Left colon (tissue), 2 donors: Measurements from ENCODE around the gene NOL4L. TPM values are rescaled to one million over a fixed set of nuclear protein-coding genes. Genes with fewer than 3 reads are reported as not detected.
"Not testable (repeated sequence)": the region's sequence is repeated elsewhere in the genome, so short reads cannot be mapped to it uniquely, and the experiment has no call there.

Experiments
- ATAC-seq: fragments of 200-7000 bp; cut with Tn5 transposase; one replicate; pipeline ENCODE4 v1.9.1; 2020; ENCODE audit warnings: mild to moderate bottlenecking, moderate library complexity
- DNase-seq, 2 donors: peaks; one replicate each; pipeline ENCODE4 v3.0.0-alpha.2; 2020
- intact Hi-C, 2 donors: fragments of 100-400 bp; cut with DNase I in 1 of 2; cut with micrococcal nuclease in 1 of 2; formaldehyde crosslinking; loops; one replicate each; pipeline versions ENCODE4 v1.11.2 to v1.14.0; 2022; cut with DNase I, micrococcal nuclease
- total RNA-seq, 2 donors: library from RNA; stranded (reverse); fragmentation: NEBNext Ultra II Directional; extraction: Animal tissue kit (Norgen Biotek cat#: 25700); gene quantifications; one replicate each; pipeline ENCODE4 v1.2.1, GENCODE V29; 2021
- donor health status: DM: no; HTN: no; CAD: no.
- donor health status: DM: yes; HTN: yes; CAD: no.

NOL4L gene
- total RNA-seq, 2 donors from 2014 or later = 55.2 to 61.0 TPM

DNA sequence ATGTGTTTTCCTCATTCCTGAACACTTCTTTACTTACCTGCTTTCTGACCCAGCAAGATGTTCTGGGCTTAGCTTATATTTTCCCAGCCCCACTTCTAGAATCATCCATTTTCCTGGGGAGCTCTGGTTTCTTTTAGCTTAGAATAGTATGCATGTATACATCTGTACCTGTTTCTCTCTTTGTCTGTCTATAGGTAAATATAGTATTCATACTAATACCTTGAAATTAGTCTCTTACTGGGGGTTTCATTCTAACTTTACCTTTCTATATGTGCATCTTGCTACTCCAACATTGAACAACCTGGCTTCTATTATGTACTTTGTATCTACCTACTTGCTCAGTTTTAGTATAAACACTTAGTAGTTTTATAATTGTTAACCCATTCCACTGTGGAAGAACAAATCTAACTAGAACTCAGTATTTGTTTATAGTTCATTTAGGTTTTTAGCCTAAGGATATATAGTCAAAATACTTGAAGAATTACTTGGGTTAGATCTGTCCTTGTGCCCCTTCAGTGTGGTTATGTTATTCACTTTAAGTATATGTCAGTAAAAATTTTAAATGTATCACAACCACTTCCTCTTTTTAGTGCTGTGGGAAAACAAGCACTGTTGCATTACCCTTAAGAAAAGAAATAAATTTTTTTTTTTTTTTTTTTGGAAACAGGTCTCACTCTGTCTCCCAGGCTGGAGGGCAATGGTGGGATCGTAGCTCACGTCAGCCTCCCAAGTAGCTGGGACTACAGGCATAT lies 173.0 kb downstream of the NOL4L start:
- intact Hi-C loops = no loop called here
- ATAC-seq = no peak
- DNase-seq = no peak

DNA sequence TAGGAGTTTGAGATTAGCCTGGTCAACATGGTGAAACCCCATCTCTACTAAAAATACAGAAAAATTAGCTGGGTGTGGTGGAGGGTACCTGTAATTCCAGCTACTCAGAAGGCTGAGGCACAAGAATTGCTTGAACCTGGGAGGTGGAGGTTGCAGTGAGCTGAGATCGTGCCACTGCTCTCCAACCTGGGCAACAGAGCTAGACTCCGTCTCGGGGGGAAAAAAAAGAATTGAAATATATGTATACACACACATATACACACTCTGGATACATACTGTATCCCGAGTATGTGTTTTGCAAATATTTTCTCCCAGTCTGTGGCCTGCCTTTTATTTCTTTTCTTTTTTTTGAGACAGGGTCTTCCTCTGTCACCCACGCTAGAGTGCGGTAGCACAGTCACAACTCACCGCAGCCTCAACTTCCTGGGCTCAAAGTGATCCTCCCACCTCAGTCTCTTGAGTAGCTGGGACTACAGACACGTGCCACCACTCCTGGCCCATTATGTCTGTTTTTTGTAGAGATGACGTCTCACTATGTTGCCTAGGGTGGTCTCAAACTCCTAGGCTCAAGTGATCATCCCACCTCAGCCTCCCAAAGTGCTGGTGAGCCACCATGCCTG lies 177.9 kb downstream of the NOL4L start:
- DNase-seq, intact Hi-C loops, ATAC-seq: not testable (repeated sequence)

DNA sequence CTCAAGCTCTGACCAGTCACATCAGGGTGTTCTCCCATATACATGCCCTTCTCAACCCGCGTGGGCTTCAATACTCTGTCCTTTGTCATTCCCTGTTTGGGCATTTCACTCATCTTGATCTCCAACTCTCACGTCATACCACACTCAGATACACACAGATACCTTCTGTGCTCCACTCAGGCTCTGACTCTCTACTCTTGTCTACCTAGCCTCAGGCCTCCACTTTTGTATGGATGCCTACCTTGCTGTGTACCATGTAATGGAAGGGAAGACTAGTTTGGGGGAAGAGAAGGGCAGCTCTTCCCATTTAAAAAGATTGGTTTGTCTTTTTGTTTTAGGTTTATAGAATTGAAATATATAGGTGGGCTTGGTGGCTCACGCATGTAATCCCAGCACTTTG lies 178.4 kb downstream of the NOL4L start:
- DNase-seq (no peak), ATAC-seq (no peak)
- intact Hi-C loops = no loop called here

DNA sequence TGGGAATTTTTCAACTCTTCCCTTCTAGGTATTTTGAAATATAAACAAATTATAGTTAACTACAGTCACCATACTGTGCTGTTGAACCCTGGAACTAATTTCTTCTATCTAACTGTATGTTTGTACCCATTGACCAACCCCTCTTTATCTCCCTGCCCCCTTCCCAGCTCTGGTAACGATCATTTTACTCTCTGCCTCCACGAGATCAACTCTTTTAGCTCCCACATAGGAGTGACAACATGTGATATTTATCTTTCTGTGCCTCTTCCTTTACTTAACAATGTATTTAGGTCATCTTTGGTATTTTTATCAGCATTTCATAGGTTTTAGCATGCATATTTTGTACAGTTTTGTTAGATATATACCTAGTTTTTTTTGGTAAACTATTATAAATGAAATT lies 181.1 kb downstream of the NOL4L start:
- intact Hi-C loops = no loop called here
- no peak for ATAC-seq
- no peak for DNase-seq

DNA sequence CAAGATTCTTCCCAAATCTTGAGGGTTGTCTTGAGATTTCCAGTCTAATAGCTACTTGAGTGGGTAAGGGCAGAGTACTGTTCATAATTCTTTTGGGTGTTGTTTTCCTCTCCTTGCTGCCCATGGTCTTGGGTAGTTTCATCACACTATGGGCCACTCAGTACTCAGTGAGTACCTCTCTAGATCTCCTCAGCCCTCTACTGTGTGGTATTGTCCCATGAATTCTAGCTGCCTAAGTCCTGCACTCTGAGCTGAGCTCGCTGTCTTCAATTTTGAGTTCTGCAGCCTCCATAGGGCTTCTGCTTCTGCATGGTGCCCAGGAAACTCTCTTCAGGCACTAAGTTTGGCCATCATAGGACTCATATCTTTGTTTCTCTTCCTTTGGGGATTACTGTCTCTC lies 184.7 kb downstream of the NOL4L start:
- ATAC-seq (no peak), DNase-seq (no peak)
- intact Hi-C loops = no loop called here

DNA sequence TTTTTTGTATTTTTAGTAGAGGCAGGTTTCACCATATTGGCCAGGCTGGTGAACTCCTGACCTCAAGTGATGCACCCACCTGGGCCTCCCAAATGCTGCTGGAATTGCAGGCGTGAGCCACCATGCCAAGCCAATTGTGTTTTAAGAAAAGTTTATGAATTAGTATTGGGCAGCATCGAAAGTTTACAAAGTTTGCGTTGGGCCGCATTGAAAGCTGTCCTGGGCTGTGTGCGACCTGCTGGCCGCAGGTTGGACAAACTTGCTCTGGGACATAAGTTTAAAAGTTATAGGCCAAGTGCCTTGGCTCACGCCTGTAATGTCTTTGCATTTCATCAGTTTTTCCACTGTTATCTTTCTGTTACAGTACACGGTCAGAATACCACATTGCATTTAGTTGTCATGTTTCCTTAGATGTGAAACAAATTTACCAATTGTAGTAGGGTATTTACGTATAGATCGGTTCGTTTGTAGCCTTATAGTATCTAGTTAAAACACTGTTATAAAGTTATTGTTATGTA lies 187.5 kb downstream of the NOL4L start:
- DNase-seq = no peak
- no peak for ATAC-seq

DNA sequence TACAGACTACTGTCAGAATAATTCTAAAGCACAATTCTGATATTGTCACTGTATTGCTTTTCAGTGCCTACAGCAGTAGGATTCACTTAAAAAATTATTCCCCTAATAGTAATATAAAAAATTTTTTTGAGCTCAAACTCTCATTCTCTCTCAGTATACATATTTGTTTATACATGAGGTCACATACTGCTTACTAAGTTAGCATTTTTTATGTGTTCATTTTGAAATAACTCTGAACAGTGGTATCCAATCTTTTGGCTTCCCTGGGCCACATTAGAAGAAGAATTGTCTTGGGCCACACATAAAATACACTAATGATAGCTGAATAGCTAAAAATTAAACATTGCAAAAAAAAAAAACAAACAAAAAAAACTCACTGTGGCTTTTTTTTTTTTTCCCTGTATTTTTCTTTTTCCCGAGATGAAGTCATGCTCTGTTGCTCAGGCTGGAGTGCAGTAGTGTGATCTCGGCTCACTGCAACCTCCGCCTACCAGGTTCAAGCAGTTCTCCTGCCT lies 188.4 kb downstream of the NOL4L start:
- DNase-seq (no peak), ATAC-seq (no peak)
- intact Hi-C loops = no loop called here

More for the DNA sequence above, 187.5 kb downstream of the NOL4L start:
- intact Hi-C loops = no loop called here

DNA sequence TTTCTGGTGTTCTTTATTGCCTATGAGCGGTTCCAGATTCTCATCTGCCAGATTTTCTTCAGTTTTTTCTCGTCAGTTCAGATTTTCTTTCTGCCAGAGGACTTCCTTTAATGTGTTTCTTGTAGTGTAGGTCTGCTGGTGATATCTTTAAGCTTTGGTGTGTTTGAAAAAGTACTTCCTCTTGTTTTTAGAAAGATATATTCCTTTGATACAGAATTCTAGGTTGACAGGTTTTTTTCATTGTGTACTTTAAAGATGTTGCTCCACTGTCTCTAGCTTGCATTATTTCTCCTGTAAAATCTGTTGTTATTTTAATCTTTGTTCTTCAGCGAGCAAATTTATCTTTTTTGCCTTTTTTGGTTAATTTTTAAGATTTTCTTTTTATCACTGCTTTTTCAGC lies 190.1 kb downstream of the NOL4L start:
- DNase-seq (no peak), ATAC-seq (no peak)
- intact Hi-C loops = no loop called here

Other genes with a start within 250 kb of the NOL4L start
- gene ASXL1, start 227.0 kb downstream of the NOL4L start, total RNA-seq = 10 to 100 TPM; 39.9 to 42.5 TPM
- not detected for gene C20orf203, start 88.6 kb upstream of the NOL4L start, total RNA-seq
- gene COMMD7, start 158.1 kb upstream of the NOL4L start, total RNA-seq = 10 to 100 TPM; 29.0 to 33.4 TPM
- gene DNMT3B, start 177.1 kb upstream of the NOL4L start, total RNA-seq = under 1 TPM; 0.78 to 0.85 TPM
- 10 to 100 TPM; 75.6 to 85.5 TPM for gene MAPRE1, start 234.6 kb upstream of the NOL4L start, total RNA-seq